Right lobe of liver (tissue), 4 donors: ENCODE measurements around the gene XAF1.

Source experiments
- CTCF ChIP-seq, 4 donors: fragments of 200-600 bp in 3 of 4; fragments of 450-650 bp in 1 of 4; IDR thresholded peaks; one replicate each; pipeline versions ENCODE4 v1.5.1 to v1.8.0; 2016 to 2022; ENCODE audit warnings: antibody characterized with exemption in 4 of 4, mild to moderate bottlenecking in 2 of 4
- POLR2A ChIP-seq: fragments of 450-650 bp; IDR thresholded peaks from one replicate; pipeline ENCODE4 v1.6.1; 2017; ENCODE audit warnings: antibody characterized with exemption, mild to moderate bottlenecking
- donor health status: DM: no; HTN: no; CAD: no.
- donor health status: DM: no; HTN: no; CAD: no.
- donor health status: DM: no; HTN: yes; CAD: no.

- no peak for TF ChIP-seq CTCF (IDR thresholded peaks at IDR 0.05)
- no peak for TF ChIP-seq POLR2A
Observed at GRCh38 chr17:6721744-6722143, 34.1 kb upstream of the XAF1 start.
